ENCODE data around the gene TRAPPC11.
"Not testable (repeated sequence)": the region's sequence is repeated elsewhere in the genome, so short reads cannot be mapped to it uniquely, and the experiment has no call there.

TRAPPC11 gene

DNA sequence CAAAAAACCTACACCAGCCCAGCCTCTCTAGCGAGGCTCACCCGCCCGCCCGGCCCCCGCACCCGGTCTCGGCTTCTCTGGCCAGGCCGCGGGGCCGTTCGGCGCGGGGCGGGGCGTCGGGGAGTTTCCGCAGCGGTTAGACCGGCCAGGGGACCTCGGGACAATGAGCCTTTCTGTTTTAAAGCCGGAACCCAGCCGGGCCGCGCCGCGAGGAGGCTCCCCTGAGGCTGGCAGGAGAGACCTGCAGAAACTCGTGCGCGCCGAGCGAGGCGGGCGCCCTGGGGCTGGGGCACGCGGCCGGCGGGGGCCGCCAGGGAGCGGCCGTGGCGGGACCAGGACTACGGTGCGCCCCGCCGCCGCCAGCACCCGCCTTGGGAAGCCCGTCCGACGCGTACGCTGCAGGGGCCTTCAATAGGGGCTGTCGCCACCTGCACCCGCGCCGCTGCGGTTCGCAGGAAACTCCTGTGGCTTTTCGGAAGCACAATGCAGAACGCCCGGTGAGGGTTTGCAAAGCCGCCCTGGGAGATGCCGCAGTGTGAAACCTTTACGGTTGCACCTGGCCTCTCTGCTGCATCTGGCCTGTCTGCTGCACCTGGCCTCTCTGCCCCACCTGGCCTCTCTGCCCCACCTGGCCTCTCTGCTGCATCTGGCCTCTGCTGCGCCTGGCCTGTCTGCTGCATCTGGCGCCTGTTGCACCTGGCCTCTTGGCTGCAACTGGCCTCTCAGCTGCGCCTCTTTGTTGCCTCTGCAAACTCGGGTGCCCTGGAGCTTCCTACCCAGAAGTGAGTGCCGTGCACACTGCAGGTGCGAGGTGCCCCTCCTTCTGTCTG lies 63.9 kb downstream of the TRAPPC11 start:
- peak; percentile 85 to 94 for DNase-seq

DNA sequence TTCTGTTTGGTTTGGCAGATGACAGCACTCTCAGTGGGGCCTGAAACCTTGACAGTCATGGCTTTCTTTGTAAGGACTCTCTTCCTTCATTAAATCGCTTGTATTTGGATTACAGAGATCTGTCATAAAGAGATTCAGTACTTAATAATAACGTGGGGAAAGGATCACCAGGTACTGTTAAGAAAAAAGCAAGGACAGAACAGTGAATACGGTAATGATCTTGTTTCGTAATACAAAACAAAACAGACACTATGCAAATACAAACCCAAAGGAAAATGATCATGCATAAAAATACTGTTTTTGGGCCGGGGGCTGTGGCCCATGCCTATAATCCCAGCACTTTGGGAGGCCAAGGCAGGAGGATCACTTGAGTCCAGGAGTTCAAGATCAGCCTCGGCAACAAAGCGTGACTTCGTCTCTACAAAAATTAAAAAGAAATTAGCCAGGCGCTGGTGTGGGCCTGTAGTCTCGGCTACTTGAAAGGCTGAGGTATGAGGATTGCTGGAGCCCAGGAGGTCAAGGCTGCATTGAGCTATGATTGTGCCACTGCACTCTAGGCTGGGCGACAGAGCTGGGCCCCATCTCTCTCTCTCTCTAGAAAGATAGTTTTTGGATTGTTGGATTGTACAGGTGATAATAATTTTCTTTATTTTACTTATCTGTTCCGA lies 64.6 kb downstream of the TRAPPC11 start:
- DNase-seq: no peak

DNA sequence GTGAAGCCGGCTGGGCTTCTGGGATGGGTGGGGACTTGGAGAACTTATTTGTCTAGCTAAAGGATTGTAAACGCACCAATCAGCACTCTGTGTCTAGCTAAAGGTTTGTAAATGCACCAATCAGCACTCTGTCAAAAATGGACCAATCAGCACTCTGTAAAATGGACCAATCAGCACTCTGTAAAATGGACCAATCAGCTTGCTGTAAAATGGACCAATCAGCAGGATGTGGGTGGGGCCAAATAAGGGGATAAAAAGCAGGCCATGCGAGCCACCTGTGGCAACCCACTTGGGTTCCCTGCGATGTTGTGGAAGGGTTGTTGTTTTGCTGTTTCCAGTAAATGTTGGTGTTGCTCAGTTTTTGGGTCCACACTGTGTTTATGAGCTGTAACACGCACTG lies 66.5 kb downstream of the TRAPPC11 start:
- not testable (repeated sequence) for DNase-seq

DNA sequence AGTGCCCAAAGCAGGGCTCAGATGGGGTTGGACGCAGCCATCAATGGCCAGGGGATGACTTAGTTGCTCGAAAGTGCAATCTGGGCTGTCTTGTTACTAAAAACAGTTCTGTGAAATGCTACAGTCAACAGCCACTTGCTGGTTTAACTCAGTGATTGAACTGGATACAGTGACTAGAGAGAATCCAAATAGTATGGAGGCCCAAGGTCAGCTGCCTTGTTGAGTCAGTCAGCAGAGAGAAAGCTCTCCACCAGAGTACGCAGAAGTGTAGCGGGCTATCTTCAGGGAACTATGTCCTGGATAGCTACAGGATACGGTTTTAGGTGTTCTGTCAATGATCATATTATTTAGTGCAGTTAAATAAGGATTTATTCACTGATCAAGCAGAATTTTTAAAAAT lies 68.4 kb downstream of the TRAPPC11 start:
- no peak for DNase-seq

DNA sequence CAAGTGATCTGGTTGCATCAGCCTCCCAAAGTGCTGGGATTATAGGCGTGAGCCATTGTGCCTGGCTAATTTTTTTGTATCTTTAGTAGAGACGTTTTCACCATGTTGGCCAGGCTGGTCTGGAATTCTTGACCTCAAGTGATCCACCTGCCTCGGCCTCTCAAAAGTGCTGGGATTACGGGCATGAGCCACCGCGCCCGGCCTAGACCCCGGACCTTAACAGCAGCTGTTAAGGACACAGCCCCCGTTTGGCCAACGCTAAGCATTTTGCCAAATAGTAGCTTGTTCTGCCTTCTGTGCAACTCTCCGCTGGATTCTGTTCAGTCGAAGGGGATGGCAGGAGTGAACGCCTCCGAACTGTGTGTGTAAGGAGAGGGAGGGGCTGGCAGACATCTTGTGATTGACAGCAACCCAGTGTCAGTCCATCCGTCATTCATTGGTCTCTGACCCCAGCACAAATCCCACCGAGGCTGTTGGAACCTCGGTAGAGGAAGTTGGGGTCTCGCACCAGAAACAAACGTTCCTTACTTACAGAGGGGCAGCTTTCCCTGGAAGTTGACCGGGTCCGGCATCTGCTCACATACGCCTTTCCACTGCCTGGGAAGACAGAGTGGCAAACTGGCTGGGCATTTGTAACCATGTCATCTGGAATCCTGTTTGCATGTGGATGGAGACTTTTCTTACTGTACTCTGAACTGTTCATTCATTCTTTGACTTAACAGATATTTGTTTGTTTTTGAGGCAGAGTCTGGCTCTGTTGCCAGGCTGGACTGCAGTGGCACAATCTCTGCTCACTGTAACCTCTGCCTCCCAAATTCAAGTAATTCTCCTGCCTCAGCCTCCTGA lies 69.4 kb downstream of the TRAPPC11 start:
- DNase-seq: no peak

DNA sequence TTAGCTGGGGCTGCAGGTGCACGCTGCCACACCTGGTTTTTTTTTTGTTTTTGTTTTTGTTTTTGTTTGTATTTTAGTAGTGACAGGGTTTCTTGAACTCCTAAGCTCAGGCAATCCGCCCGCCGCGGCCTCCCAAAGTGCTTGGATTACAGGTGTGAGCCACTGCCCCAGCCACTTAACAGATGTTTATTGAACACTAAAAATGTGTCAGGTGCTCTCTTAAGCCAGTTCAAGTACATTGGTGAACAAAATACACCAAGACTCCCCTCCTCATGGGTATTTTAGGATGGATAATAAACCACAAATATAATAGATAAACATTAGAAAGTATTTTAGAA lies 69.9 kb downstream of the TRAPPC11 start:
- DNase-seq: no peak

DNA sequence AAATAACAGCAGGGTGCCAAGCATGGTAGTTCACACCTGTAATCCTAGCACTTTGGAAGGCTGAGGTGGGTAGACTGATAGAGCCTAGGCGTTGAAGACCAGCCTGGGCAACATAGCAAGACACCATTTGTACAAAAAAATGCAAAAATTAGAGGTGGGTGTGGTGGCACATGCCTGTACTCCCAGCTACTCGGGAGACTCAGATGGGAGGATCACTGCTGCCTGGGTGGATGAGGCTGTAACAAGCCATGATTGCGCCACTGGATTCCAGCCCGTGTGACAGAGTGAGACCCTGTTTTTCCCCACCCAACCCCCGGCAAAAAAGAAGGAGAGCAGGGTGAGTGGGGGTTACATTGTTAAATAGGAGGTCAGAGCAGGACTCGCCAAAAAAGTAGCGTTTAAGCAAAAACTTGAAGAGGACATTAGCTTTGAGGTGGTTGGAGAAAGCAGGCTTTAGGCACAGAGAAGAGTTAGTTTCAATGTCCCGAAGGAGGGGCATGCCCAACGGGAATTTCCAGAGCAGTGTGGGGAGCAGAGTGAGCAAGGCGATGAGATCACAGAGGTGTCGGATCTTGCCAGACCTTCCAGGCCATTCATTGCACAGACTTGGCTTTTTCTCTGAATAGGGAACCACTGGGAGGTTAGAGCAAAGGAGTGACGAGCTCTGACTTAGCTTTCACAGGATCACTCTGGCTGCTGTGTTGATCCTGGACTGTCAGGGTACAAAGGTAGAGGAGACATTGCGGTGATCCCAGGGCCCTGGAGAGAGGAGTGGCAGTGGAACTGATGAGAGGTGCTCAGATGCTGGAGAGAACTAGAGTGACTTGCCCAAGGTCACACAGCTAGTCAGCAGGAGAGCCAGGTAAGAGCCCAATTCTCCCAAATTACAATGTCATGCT lies 70.6 kb downstream of the TRAPPC11 start:
- no peak for DNase-seq

DNA sequence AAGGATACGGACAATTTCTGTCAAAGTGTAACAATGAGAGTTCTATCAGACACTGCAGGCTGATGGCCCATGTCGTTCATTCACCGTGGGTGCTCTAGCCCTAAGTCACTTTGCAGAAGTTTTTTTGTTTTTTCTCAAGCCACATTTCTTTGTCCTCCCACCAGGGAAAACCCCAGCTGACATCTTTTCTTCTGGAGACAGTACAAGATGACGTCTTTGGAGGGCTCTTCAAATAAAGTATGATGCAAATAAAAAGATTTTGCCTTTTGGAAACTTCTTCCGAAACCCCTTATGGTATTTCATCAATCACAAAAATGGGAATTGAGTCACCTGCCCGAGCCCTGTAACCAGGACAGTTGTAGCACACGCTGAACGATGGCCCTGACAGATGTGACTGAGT lies 73.2 kb downstream of the TRAPPC11 start:
- DNase-seq: no peak

DNA sequence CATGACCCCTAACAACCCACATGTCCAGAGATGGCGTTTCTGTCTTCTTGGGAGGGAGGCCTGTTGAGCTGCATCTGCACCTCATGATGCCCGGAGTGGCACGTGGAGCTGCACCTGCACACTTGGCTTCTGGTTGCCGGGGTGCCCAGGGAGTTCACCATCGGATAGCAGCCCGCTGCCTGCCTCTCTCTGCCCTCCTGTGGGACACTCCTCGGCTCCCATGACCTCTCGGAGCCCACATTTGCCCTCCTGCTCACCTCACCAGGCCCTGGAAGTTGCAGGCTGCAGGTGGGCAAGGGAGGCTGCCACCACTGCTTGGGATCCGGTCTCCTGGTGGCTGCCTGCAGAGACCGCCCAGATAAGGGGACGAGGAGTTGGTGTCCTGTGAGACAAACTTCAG lies 74.1 kb downstream of the TRAPPC11 start:
- no peak for DNase-seq

DNA sequence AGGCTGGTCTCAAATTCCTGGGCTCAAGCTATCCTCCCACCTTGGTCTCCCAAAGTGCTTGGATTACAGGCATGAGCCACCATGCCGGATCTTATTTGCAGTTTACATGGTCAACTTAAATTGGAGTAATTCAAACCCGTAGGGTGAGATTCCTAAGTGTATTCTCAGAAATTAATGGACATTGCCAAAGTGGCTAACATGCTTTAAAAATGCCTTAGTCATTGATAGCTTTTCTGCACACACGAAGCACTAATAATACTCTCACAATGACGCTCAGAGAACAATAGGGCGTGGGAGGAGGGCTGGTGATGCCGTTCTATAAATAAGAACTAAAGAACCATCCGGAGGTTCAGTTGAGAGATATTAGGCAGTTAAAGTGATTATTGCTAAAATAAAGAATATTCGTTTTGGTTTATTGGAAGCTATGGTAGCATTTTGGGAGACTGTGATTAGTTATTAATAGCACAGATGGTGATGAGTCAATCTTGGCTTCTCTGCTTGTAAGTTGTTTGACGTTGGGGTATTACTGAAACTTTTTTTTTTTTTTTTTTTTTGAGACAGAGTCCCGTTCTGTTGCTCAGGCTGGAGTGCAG lies 79.1 kb downstream of the TRAPPC11 start:
- DNase-seq: no peak

DNA sequence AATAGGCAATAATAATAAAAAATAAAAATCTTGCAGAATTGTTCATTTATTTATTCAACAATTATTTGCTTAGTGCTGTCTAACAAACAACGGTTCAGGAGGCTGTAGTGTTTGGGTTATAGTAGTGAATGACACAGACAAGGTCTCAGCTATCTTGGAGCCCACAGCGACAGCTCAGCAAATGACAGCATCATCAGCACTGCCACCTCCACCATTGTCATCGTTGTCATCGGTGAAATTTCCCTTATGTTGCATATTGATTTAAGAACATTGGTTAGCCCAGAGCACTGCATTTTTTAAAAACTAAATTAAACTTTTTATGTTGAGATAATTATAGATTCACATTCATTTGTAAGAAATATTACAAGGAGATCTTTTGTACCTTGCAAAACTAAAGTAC lies 79.9 kb downstream of the TRAPPC11 start:
- no peak for DNase-seq

DNA sequence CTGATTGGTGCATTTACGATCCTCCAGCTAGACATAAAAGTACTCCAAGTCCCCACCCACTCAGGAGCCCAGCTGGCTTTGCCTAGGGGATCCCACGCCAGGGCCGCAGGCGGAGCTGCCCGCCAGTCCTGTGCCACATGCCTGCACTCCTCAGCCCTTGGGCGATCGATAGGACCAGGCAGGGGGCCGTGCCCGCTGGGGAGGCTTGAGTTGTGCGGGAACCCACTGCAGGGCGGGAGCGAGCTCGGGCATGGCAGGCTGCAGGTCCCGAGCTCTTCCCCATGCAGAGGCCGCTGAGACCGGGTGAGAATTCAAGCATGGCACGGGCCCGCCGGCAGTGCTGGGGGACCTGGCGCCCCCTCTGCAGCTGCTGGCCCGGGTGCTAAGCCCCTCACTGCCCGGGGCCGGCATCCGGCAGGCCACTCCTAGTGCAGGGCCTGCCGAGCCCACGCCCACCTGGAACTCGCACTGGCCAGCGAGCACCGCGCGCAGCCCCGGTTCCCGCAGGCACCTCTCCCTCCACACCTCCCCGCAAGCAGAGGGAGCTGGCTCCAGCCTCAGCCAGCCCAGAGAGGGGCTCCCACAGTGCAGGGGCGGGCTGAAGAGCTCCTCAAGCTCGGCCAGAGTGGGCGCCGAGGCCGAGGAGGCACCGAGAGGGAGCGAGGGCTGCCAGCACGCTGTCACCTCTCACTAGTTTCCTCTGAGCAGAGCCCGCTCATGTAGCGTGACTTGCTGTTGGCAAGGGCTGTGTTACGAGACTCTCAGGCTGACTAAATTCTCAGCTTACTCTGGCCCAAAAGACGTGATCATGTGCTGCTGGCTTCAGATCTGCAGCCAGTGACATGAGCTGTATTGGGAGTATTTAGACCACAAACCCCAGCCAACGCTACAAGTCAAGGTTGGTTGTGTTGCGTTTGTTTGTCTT lies 87.5 kb downstream of the TRAPPC11 start:
- DNase-seq: no peak

DNA sequence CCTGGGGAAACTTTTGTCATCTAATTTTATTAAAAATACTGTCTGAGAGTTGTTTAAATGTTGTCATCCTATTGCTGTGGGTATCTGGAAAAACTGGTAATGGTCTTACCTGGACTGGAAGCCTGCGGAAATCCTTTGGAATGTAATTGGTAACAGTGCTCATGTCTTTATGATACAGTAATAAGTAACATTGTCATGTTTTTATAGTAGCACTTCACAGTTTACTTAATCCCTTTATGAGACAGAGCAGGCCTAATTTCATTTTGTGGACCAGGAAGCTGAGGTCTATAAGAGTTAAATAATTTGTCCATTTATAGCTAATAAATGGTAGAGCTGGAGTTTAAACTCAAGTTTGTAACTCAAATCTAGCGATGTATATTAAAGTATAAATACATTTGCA lies 88.3 kb downstream of the TRAPPC11 start:
- DNase-seq: no peak

DNA sequence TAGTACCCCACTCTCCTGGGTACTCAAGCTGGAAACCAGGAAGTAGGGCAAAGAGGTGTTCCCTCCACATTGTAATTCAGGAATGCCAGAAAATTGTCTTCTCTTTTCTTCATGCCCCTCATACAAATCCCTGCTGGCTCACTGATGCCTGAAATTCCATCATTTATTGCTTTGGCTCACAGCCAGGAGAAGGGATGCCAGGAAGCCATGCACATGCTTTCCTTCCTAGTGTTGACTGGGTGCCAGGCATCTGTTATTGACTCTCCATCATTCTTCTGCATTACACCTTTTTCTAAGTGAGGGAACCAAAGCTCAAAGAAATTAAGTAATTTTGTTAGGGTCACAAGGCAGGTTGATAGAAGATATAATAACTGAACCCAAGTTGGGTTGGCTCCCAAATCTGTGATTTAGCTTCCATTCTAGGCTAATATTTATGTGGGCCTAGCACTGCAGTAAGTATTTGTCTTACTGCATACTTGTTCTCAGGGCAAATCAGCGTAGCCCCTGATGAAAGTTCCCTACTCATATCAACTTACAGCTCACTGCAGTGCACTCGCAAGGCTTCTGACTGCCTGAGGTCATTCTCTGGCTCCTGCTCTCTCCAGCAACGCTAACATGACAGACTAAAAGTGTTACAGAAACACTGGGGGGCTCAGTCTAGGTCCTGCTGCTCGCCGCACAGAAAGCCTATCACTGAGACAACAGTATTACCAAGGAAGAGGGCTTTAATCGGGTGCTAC lies 89.0 kb downstream of the TRAPPC11 start:
- DNase-seq: no peak

DNA sequence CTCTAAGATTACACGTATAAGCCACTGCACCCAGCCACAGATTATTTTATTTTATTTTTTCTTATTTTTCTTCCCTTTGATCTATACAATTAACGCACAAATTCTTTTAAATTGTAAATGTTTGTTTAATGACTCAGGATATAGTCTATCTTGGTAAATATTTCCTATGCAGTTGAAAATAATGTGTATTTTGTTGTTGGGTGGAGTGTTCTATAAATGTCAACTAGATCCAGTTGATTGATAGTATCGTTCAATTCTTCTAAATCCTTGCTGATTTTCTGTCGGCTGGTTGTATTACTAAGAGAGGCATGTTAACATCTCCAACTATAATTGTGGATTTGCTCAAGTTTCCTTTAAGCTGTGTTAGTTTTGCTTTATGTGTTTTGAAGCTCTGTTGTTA lies 92.0 kb downstream of the TRAPPC11 start:
- DNase-seq: no peak

DNA sequence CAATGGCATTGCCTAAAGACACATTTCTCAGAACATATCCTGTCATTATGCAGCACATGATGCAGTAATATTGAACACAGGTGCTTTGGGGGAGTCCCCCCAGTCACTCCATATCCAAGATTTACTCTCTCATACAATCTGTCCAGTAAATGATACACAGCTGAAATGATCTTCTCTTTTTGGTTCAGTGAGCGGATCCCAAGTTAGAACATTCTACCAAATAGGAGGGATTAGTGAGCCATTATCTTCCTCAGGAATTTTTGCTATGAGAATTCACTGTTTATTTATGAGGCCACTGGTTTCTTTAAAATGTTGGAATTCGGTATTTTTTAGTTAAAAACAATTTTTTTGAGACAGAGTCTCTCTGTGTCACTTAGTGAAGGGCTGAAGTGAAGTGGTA lies 96.5 kb downstream of the TRAPPC11 start:
- no peak for DNase-seq

DNA sequence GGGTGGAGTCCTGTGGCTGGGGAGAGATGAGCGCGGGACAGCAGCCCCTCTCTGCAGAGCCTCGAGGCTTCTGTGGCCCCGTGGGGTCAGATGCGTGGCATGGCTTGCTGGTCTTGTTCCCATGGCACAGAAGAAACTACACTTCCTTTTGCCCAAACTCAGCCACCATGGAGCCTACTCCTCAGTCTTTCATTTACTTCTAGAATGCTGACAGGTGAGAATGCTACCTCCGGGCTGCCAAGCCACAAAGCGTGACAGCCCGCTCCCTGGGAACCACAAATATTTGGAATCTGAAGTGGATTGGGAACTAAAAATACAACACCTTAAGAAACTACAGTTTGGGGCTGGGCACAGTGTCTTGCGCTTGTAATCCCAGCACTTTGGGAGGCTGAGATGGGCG lies 98.0 kb downstream of the TRAPPC11 start:
- DNase-seq: no peak

DNA sequence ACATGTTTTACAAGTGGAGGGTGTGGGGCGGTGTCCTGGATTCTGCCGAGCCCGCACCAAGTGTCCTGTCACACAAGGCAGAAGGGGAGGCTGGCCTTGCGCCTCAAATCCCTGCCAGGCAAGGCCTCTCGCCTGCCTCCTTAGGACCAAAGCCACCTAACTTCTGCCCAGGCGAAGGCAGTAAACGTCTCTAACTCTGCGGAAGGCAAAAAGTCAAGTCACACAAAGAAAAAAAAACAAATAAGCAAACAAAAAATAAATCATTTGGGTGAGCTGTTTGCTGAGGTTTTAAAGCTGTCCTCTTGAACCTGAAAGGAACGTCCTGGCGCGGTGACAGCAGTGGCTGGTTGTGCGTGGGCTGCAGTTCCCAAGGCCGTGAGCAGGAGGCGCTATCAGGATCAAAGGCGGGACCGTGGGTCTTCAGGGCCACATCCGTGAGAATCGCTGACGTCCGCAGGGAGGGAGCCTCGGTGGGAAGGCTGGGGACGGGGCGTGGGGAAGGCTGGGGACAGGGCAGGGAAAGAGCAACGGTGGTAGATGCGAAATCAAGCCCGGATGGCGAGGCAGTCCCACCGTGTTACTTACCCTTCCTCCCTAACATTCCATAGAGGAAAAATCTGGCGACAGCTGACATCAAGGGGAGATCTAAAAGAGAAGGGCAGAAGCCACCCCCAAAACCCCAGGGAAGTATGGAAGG lies 99.1 kb downstream of the TRAPPC11 start:
- DNase-seq: no peak

DNA sequence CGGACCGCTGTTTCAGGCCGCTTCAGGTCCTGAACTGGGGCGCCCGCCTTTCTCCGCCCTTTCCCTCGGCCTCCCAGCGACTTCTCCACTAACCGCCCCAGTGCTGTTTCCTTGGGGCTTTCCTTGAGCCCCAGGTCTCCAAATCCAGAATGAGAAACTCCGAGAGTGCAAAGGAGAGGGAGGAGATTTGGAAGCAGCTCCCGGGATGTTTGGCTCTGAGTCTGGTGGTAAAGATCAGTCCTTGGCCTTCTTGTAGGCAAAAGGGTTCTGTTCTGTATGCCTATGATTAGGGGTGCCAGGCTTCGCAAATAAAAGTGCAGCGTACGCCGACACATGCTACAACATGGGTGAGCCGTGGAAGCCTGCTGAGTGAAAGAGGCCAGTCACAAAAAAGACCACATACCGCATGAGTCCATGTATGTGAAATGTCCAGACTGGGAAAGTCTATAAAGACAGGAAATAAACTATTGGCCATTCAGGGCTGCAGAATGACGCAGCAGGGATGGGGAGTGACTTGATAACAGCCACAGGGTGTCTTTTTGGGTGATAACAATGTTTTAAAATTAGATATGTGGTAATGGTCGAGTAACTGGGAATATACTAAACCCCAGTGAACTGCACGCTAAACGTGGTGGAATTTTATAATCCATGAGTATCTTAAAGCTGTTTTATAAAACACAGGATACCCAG lies 99.8 kb downstream of the TRAPPC11 start:
- no peak for DNase-seq

Measured in NCI-H2081 (cell line).